GM19025 (cell line): ENCODE data around the gene ATIC.
"Not testable (repeated sequence)": the region's sequence is repeated elsewhere in the genome, so short reads cannot be mapped to it uniquely, and the experiment has no call there.

ENCODE experiments used
- ATAC-seq: cut with Tn5 transposase; IDR thresholded peaks from one replicate; pipeline ENCODE4 v1.9.1; 2021; ENCODE audit warnings: mild to moderate bottlenecking, low read depth, moderate library complexity; ENCODE audit not compliant: unreplicated experiment

The ATIC gene

GRCh38 chr2:215311625-215312396 lies at the start of gene ATIC:
ATIC (plus strand) TSS chr2:215312059; CDS start chr2:215312143, 84 bp downstream.
- peak; percentile 98 for ATAC-seq

GRCh38 chr2:215262303-215262702 lies 49.6 kb upstream of the ATIC start:
- no peak for ATAC-seq

GRCh38 chr2:215262741-215263362 lies 49.0 kb upstream of the ATIC start:
- ATAC-seq, result no peak

- ATAC-seq, result no peak
Observed at GRCh38 chr2:215264374-215264773, 47.5 kb upstream of the ATIC start.

GRCh38 chr2:215269397-215270117 lies 42.3 kb upstream of the ATIC start:
- no peak for ATAC-seq

GRCh38 chr2:215270118-215270451 lies 41.8 kb upstream of the ATIC start:
- ATAC-seq, result no peak

- no peak for ATAC-seq
Observed at GRCh38 chr2:215271446-215271845, 40.4 kb upstream of the ATIC start.

GRCh38 chr2:215272918-215273317 lies 38.9 kb upstream of the ATIC start:
- ATAC-seq, result no peak

- no peak for ATAC-seq
Observed at GRCh38 chr2:215274829-215275228, 37.0 kb upstream of the ATIC start.

GRCh38 chr2:215275824-215276223 lies 36.0 kb upstream of the ATIC start:
- no peak for ATAC-seq

- ATAC-seq, result no peak
Observed at GRCh38 chr2:215277944-215278343, 33.9 kb upstream of the ATIC start.

- no peak for ATAC-seq
Observed at GRCh38 chr2:215280326-215280725, 31.5 kb upstream of the ATIC start.

GRCh38 chr2:215283221-215283620 lies 28.6 kb upstream of the ATIC start:
- no peak for ATAC-seq

GRCh38 chr2:215286309-215286708 lies 25.6 kb upstream of the ATIC start:
- ATAC-seq, result no peak

- no peak for ATAC-seq
Observed at GRCh38 chr2:215288112-215288815, 23.6 kb upstream of the ATIC start.

GRCh38 chr2:215290980-215291599 lies 20.8 kb upstream of the ATIC start:
- no peak for ATAC-seq

GRCh38 chr2:215293879-215294278 lies 18.0 kb upstream of the ATIC start:
- no peak for ATAC-seq

- no peak for ATAC-seq
Observed at GRCh38 chr2:215299337-215299859, 12.5 kb upstream of the ATIC start.

GRCh38 chr2:215301994-215302393 lies 9.9 kb upstream of the ATIC start:
- no peak for ATAC-seq

- not testable (repeated sequence) for ATAC-seq
Observed at GRCh38 chr2:215311259-215311624, 617 bp upstream of the ATIC start.
